HEK293 (cell line): ENCODE measurements around the gene CD300E.

Experiments used
- CTCF ChIA-PET: fragments of 350-600 bp; formaldehyde crosslinking; extraction: SDS; loops from one replicate; lab custom pipeline; 2021; ENCODE audit warnings: antibody characterized with exemption; lab: Yijun Ruan, JAX
- POLR2A ChIA-PET: fragments of 300-600 bp; formaldehyde crosslinking; extraction: SDS; loops from one replicate; lab custom pipeline; 2020; ENCODE audit warnings: antibody characterized with exemption, inconsistent platforms; lab: Yijun Ruan, JAX
- H3K27ac ChIP-seq: fragments of 200-500 bp; sonication (Bioruptor generic); 2 replicates; pipeline ENCODE4 v1.5.1; 2014; ENCODE audit warnings: low read depth, low read length, control low read depth, inconsistent platforms; ENCODE audit errors: extremely low read depth
- H3K36me3 ChIP-seq, 2 experiments: fragments of 200-500 bp in 1 of 2; sonication (Bioruptor generic) in 1 of 2; 1 replicate in 1 of 2; 2 replicates in 1 of 2; pipeline ENCODE4 v1.5.1; 2014 to 2017; ENCODE audit warnings: inconsistent platforms in 2 of 2, low read length in 2 of 2; ENCODE audit not compliant: control insufficient read depth in 2 of 2, insufficient read depth in 1 of 2
- H3K4me1 ChIP-seq: fragments of 200-500 bp; sonication (Bioruptor generic); 2 replicates; pipeline ENCODE4 v1.5.1; 2014; ENCODE audit warnings: mild to moderate bottlenecking, low read length, inconsistent platforms; ENCODE audit not compliant: control insufficient read depth, insufficient read depth
- H3K4me3 ChIP-seq: 2 replicates; pipeline ENCODE4 v1.5.1; 2011; ENCODE audit warnings: low read depth, mild to moderate bottlenecking, control low read depth, low read length, moderate library complexity
- H3K9me3 ChIP-seq: fragments of 200-500 bp; sonication (Bioruptor generic); 2 replicates; pipeline ENCODE4 v1.5.1; 2014; ENCODE audit warnings: low read depth, low read length, inconsistent platforms; ENCODE audit not compliant: control insufficient read depth, insufficient read depth
- BCL11A ChIP-seq: fragments of 450-650 bp; formaldehyde crosslinking; IDR thresholded peaks from 2 replicates; pipeline ENCODE4 v1.5.1; 2016; ENCODE audit warnings: low read depth, missing biosample characterization, missing genetic modification characterization
- GLI2 ChIP-seq: fragments of 450-650 bp; formaldehyde crosslinking; IDR thresholded peaks from 2 replicates; pipeline ENCODE4; 2017; ENCODE audit warnings: missing biosample characterization, missing genetic modification characterization, low read depth, borderline replicate concordance
- HOXA7 ChIP-seq: sonication (generic); formaldehyde crosslinking; IDR thresholded peaks from 2 replicates; pipeline ENCODE4 v1.8.1; 2022; ENCODE audit warnings: missing genetic modification reagents, borderline replicate concordance
- KLF7 ChIP-seq: fragments of 450-650 bp; formaldehyde crosslinking; IDR thresholded peaks from 2 replicates; pipeline ENCODE4 v1.5.1; 2016; ENCODE audit warnings: missing biosample characterization, missing genetic modification characterization, borderline replicate concordance
- OSR2 ChIP-seq: fragments of 450-650 bp; formaldehyde crosslinking; IDR thresholded peaks from 2 replicates; pipeline ENCODE4 v1.5.1; 2016; ENCODE audit warnings: missing biosample characterization, missing genetic modification characterization
- PRDM4 ChIP-seq: fragments of 450-650 bp; formaldehyde crosslinking; IDR thresholded peaks from 2 replicates; pipeline ENCODE4 v1.5.1; 2017; ENCODE audit warnings: missing biosample characterization, missing genetic modification characterization
- ZNF2 ChIP-seq: fragments of 450-650 bp; formaldehyde crosslinking; IDR thresholded peaks from 2 replicates; pipeline ENCODE4 v1.5.1; 2016; ENCODE audit warnings: missing biosample characterization, missing genetic modification characterization
- ZNF24 ChIP-seq: fragments of 450-650 bp; formaldehyde crosslinking; IDR thresholded peaks from 2 replicates; pipeline ENCODE4 v1.5.1; 2016; ENCODE audit warnings: missing biosample characterization, missing genetic modification characterization
- ZNF248 ChIP-seq: fragments of 450-650 bp; formaldehyde crosslinking; IDR thresholded peaks from 2 replicates; pipeline ENCODE4 v1.5.1; 2017; ENCODE audit warnings: missing biosample characterization, missing genetic modification characterization
- ZNF274 ChIP-seq, 2 experiments: fragments of 200-500 bp in 1 of 2; fragments of 450-650 bp in 1 of 2; sonication (Bioruptor generic) in 1 of 2; formaldehyde crosslinking in 1 of 2; IDR thresholded peaks; 2 replicates each; pipeline versions ENCODE4 v1.5.1 to v1.6.1; 2014 to 2016; ENCODE audit warnings: borderline replicate concordance in 1 of 2, inconsistent platforms in 1 of 2, low read length in 1 of 2, missing biosample characterization in 1 of 2, missing genetic modification characterization in 1 of 2
- ZNF292 ChIP-seq: fragments of 450-650 bp; formaldehyde crosslinking; IDR thresholded peaks from 2 replicates; pipeline ENCODE4 v1.5.1; 2016; ENCODE audit warnings: low read depth, missing biosample characterization, missing genetic modification characterization, borderline replicate concordance
- ZNF423 ChIP-seq: fragments of 450-650 bp; formaldehyde crosslinking; IDR thresholded peaks from 2 replicates; pipeline ENCODE4 v1.5.1; 2016; ENCODE audit warnings: missing biosample characterization, missing genetic modification characterization
- TF ChIP-seq, protein P1 (sequence below): fragments of 450-650 bp; formaldehyde crosslinking; IDR thresholded peaks from 2 replicates; pipeline ENCODE4 v1.5.1; 2016; ENCODE audit warnings: missing biosample characterization, missing genetic modification characterization
- TF ChIP-seq, protein P2 (sequence below): fragments of 450-650 bp; formaldehyde crosslinking; IDR thresholded peaks from 2 replicates; pipeline ENCODE4 v1.5.1; 2016; ENCODE audit warnings: missing biosample characterization, missing genetic modification characterization

Gene CD300E

DNA sequence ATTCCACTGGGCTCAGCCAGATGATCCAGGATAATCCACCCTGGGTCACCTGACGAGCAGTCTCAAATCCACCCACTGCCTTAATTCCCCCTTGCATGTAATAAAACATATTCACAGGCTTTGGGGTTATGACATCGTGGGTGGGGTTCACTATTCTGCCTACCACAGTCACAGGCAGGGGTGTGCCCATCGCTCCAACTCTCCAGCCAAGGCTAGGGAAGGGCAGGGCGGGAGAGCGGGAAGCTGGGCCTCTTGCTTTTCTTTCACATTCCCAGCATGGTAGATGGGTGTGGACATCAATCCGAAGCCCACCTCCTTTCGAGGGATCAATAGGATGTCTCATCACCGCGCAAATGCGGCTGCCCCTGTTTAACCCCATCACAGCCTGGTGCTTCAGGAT lies 18.8 kb downstream of the CD300E start (continued):
- TF ChIP-seq HOXA7 (CRISPR knock-in tag), result no peak

GRCh38 chr17:74604200-74604599 lies 19.3 kb downstream of the CD300E start:
- no peak overlapping the region for H3K27ac ChIP-seq
- POLR2A ChIA-PET, result no interaction called here
- no peaks in the 10 kb centered on the region for H3K4me1 ChIP-seq
- H3K4me3 ChIP-seq, result no peak overlapping the region
- H3K36me3 ChIP-seq, result no peaks in the 10 kb centered on the region
- no peak for TF ChIP-seq ZNF292 (tag by site-specific recombination)
- TF ChIP-seq BCL11A (tag by site-specific recombination), result no peak
- TF ChIP-seq ZNF423 (tag by site-specific recombination), result no peak
- no peak for TF ChIP-seq OSR2 (tag by site-specific recombination)
- TF ChIP-seq ZNF24 (tag by site-specific recombination), result no peak
- TF ChIP-seq GLI2 (tag by site-specific recombination), result no peak
- CTCF ChIA-PET, result interaction anchor here (0.6 to 2.6 kb wide), 6 partner anchors 21 to 391 kb away, joined by 3 to 9 read pairs (median 4); partner anchors contain the start of genes GPR142 and TTYH2
- no peaks in the 10 kb centered on the region for H3K9me3 ChIP-seq

DNA sequence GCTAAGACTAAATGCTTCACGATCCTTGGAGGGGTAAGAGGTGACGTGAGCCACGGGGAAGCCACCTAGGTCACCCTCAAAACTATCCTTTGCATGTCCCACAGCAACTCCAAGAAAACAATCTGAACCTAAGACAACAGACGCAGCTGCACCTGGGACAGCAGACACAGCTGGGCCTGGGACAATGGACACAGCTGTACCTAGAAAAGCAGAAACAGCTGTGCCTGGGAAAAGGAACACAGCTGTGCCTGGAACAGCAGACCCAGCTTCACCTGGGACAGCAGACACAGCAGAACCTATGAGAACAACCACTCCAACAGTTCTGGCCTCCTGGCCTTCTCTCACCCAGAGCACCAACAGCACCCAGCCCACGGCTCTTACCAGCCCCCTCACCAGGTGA lies 19.8 kb downstream of the CD300E start:
- Histone ChIP-seq H3K36me3 (no peaks in the 10 kb centered on the region), H3K9me3 (no peaks in the 10 kb centered on the region), H3K27ac (no peak overlapping the region), H3K4me3 (no peak overlapping the region), H3K4me1 (no peaks in the 10 kb centered on the region)
- CTCF ChIA-PET, result interaction anchor here (0.6 to 2.6 kb wide), 11 partner anchors 10 to 391 kb away, joined by 3 to 14 read pairs (median 3); partner anchors contain the start of genes CD300LD, GPR142 and TTYH2
- POLR2A ChIA-PET, result no interaction called here
- TF ChIP-seq PRDM4, result no peak
- no peak for TF ChIP-seq ZNF248 (tag by site-specific recombination)
- TF ChIP-seq, protein P1, sequence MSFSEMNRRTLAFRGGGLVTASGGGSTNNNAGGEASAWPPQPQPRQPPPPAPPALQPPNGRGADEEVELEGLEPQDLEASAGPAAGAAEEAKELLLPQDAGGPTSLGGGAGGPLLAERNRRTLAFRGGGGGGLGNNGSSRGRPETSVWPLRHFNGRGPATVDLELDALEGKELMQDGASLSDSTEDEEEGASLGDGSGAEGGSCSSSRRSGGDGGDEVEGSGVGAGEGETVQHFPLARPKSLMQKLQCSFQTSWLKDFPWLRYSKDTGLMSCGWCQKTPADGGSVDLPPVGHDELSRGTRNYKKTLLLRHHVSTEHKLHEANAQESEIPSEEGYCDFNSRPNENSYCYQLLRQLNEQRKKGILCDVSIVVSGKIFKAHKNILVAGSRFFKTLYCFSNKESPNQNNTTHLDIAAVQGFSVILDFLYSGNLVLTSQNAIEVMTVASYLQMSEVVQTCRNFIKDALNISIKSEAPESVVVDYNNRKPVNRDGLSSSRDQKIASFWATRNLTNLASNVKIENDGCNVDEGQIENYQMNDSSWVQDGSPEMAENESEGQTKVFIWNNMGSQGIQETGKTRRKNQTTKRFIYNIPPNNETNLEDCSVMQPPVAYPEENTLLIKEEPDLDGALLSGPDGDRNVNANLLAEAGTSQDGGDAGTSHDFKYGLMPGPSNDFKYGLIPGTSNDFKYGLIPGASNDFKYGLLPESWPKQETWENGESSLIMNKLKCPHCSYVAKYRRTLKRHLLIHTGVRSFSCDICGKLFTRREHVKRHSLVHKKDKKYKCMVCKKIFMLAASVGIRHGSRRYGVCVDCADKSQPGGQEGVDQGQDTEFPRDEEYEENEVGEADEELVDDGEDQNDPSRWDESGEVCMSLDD (tag by site-specific recombination), result no peak
- TF ChIP-seq KLF7 (tag by site-specific recombination), result no peak
- TF ChIP-seq ZNF274 (IDR thresholded peaks at IDR 0.05; ENCODE audit: low read length), result no peak
- TF ChIP-seq ZNF274 (tag by site-specific recombination; IDR thresholded peaks at IDR 0.05; ENCODE audit: borderline replicate concordance), result no peak
- TF ChIP-seq, protein P2, sequence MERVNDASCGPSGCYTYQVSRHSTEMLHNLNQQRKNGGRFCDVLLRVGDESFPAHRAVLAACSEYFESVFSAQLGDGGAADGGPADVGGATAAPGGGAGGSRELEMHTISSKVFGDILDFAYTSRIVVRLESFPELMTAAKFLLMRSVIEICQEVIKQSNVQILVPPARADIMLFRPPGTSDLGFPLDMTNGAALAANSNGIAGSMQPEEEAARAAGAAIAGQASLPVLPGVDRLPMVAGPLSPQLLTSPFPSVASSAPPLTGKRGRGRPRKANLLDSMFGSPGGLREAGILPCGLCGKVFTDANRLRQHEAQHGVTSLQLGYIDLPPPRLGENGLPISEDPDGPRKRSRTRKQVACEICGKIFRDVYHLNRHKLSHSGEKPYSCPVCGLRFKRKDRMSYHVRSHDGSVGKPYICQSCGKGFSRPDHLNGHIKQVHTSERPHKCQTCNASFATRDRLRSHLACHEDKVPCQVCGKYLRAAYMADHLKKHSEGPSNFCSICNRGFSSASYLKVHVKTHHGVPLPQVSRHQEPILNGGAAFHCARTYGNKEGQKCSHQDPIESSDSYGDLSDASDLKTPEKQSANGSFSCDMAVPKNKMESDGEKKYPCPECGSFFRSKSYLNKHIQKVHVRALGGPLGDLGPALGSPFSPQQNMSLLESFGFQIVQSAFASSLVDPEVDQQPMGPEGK (tag by site-specific recombination), result no peak
- TF ChIP-seq ZNF2, result peak; percentile 67; the same call in 1 of the 2 replicates
